ENCODE measurements around the gene TCF20.

The TCF20 gene

GRCh38 chr22:42258126-42258525 is 12.3 kb downstream of the TCF20 start:
- DNase-seq (ENCODE audit: low spot score) = no peak

GRCh38 chr22:42257386-42257785 is 13.1 kb downstream of the TCF20 start:
- DNase-seq (ENCODE audit: low spot score) = no peak

- DNase-seq (ENCODE audit: low spot score) = no peak
These were observed 13.5 kb downstream of the TCF20 start for GRCh38 chr22:42256930-42257329.

- no peak for DNase-seq (ENCODE audit: low spot score)
These were observed 14.2 kb downstream of the TCF20 start for GRCh38 chr22:42256220-42256619.

- DNase-seq (ENCODE audit: low spot score) = no peak
These were observed 20.6 kb downstream of the TCF20 start for GRCh38 chr22:42249831-42250230.

- DNase-seq (ENCODE audit: low spot score) = no peak
These were observed 21.5 kb downstream of the TCF20 start for GRCh38 chr22:42248995-42249394.

GRCh38 chr22:42247596-42247995 is 22.9 kb downstream of the TCF20 start:
- no peak for DNase-seq (ENCODE audit: low spot score)

GRCh38 chr22:42243802-42244060 is 26.7 kb downstream of the TCF20 start:
- DNase-seq (ENCODE audit: low spot score) = no peak

GRCh38 chr22:42236848-42237247 is 33.6 kb downstream of the TCF20 start:
- DNase-seq (ENCODE audit: low spot score) = no peak

GRCh38 chr22:42236268-42236667 is 34.2 kb downstream of the TCF20 start:
- DNase-seq (ENCODE audit: low spot score) = no peak

- no peak for DNase-seq (ENCODE audit: low spot score)
These were observed 36.6 kb downstream of the TCF20 start for GRCh38 chr22:42233879-42234278.

- DNase-seq (ENCODE audit: low spot score) = no peak
These were observed 38.5 kb downstream of the TCF20 start for GRCh38 chr22:42231929-42232328.

GRCh38 chr22:42229455-42230149 is 40.9 kb downstream of the TCF20 start:
- DNase-seq (ENCODE audit: low spot score) = no peak

- no peak for DNase-seq (ENCODE audit: low spot score)
These were observed 42.0 kb downstream of the TCF20 start for GRCh38 chr22:42228483-42228882.

GRCh38 chr22:42227435-42227834 is 43.0 kb downstream of the TCF20 start:
- DNase-seq (ENCODE audit: low spot score) = no peak

- no peak for DNase-seq (ENCODE audit: low spot score)
These were observed 44.6 kb downstream of the TCF20 start for GRCh38 chr22:42225841-42226240.

- DNase-seq (ENCODE audit: low spot score) = no peak
These were observed 48.3 kb downstream of the TCF20 start for GRCh38 chr22:42222140-42222539.

All from CD4-positive, alpha-beta T cell treated with Interleukin-2 at 100 ng/mL for 4 hours (primary cell).